Stimulated activated naive CD8-positive, alpha-beta T cell treated with anti-CD3 and anti-CD28 coated beads, Interleukin-15, Interleukin-2, amounts not matched to agents 100 ng/mL and 50 ng/mL, for 24 hours (primary cell): ENCODE results near the gene TAF11L2.
"Not testable (repeated sequence)": the region's sequence is repeated elsewhere in the genome, so short reads cannot be mapped to it uniquely, and the experiment has no call there.

Experiments used
- H3K27ac Mint-ChIP-seq: one replicate; pipeline ENCODE4 v1.8.0; 2021; ENCODE audit warnings: mild to moderate bottlenecking, mixed read lengths
- H3K27me3 Mint-ChIP-seq: one replicate; pipeline ENCODE4 v1.8.0; 2021; ENCODE audit warnings: mixed read lengths
- H3K36me3 Mint-ChIP-seq: one replicate; pipeline ENCODE4 v1.8.0; 2021; ENCODE audit warnings: low read depth, mixed read lengths
- H3K4me1 Mint-ChIP-seq: one replicate; pipeline ENCODE4 v1.8.0; 2021; ENCODE audit warnings: low read depth, mixed read lengths
- H3K4me3 Mint-ChIP-seq: one replicate; pipeline ENCODE4 v1.8.0; 2021; ENCODE audit warnings: mild to moderate bottlenecking, mixed read lengths
- H3K9me3 Mint-ChIP-seq: one replicate; pipeline ENCODE4 v1.8.0; 2021; ENCODE audit warnings: mixed read lengths

The TAF11L2 gene

DNA sequence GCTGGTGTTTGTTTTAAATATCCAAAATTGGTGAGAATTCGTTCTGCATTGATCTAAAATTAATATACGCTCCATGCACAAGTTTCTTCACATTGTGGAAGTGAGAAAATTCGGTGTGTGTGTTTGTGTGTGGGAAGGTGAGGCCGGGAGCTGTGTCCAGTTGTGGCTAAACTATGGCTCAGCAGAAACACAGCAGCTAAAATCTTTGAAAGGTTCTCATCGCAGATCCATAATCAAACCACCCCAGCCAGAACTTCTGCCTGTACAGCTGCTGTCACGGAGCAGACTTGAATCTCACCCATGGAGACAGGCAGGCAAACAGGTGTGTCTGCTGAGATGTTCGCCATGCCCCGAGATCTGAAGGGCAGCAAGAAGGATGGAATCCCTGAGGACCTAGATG, at the start of gene TAF11L2:
Gene TAF11L2, plus strand, starts transcription at position 301 of the 400 bp plus-strand sequence.
- not testable (repeated sequence) for H3K27ac Mint-ChIP-seq, H3K4me1 Mint-ChIP-seq, H3K27me3 Mint-ChIP-seq, H3K36me3 Mint-ChIP-seq, H3K9me3 Mint-ChIP-seq, H3K4me3 Mint-ChIP-seq

GRCh38 chr5:17448877-17449276, 49.2 kb upstream of the TAF11L2 start:
- no peaks in the 10 kb centered on the region for H3K4me1 Mint-ChIP-seq
- H3K36me3 Mint-ChIP-seq, result no peaks in the 10 kb centered on the region
- no peak overlapping the region for H3K4me3 Mint-ChIP-seq
- H3K27ac Mint-ChIP-seq, result no peak overlapping the region
- H3K27me3 Mint-ChIP-seq, result no peaks in the 10 kb centered on the region
- H3K9me3 Mint-ChIP-seq, result peaks cover 19% of the 10 kb centered on the region

DNA sequence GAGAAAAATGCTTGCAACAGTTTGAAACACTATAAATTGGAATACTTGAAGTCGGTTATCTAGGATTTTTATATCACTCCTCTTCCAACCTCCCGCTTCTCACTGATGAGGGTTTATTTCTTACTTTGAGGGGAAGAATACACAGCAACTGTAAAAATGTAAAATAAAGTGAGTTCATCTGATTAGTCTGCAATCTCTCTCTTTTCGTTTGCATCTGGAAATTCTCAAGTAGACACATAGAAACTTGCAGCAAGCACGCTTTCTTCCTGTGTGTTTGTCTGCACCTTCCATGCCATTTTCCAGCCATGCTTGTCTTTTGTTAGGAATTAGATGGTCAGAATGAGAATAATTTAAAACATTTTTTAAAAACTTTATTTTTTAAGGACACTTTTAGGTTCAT, 45.1 kb upstream of the TAF11L2 start:
- Mint-ChIP-seq H3K9me3 (peaks cover 27% of the 10 kb centered on the region), H3K4me3 (no peak overlapping the region), H3K27me3 (no peaks in the 10 kb centered on the region), H3K36me3 (no peaks in the 10 kb centered on the region), H3K27ac (no peak overlapping the region), H3K4me1 (no peaks in the 10 kb centered on the region)

DNA sequence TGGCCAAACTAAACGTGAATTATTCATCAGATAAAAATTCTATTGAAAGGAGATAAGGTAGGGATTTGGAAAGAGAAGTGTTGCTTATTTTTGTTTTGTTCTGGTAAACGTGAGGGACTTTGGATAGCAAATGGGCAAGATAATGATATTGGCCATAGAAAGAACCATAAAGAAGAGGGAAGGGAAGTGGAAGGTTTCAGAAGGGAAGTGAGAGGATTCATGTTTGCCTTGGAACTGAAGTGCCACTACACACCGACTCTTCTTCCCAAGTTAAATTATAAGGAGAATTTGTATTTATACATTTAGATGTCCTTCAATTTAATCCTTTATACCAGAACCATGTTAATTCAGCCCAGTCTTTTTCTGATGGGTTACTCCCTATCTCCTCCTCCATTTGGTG, 42.1 kb upstream of the TAF11L2 start:
- Mint-ChIP-seq H3K4me1 (no peaks in the 10 kb centered on the region), H3K36me3 (no peaks in the 10 kb centered on the region), H3K9me3 (peaks cover 28% of the 10 kb centered on the region), H3K27ac (no peak overlapping the region), H3K27me3 (no peaks in the 10 kb centered on the region), H3K4me3 (no peak overlapping the region)

- H3K4me1 Mint-ChIP-seq, result no peaks in the 10 kb centered on the region
- H3K9me3 Mint-ChIP-seq, result peaks cover 16% of the 10 kb centered on the region
- no peak overlapping the region for H3K4me3 Mint-ChIP-seq
- no peaks in the 10 kb centered on the region for H3K27me3 Mint-ChIP-seq
- H3K27ac Mint-ChIP-seq, result no peak overlapping the region
- no peaks in the 10 kb centered on the region for H3K36me3 Mint-ChIP-seq
These were observed 36.2 kb upstream of the TAF11L2 start for GRCh38 chr5:17461793-17462192.

DNA sequence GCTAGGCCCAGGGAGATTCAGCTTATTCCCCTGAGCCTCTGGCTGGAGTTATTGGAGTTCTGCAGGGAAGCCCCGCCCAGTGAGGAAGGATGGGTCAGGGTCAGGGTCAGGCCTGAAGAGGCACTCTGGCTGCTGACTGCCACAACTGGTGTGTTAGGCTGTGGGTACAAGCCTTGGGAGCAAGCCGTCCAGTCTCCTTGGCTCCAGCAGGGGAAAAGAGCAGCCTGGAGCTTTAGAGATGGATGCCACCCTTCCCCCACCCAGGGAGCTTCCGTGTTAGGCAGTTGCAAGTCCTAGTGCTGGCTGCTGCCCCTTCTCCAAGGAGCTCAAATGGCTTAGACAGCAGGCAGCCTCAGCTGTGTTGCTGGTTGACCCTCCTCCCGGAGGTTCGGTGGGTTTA, 34.4 kb upstream of the TAF11L2 start:
- peaks cover 20% of the 10 kb centered on the region for H3K9me3 Mint-ChIP-seq

DNA sequence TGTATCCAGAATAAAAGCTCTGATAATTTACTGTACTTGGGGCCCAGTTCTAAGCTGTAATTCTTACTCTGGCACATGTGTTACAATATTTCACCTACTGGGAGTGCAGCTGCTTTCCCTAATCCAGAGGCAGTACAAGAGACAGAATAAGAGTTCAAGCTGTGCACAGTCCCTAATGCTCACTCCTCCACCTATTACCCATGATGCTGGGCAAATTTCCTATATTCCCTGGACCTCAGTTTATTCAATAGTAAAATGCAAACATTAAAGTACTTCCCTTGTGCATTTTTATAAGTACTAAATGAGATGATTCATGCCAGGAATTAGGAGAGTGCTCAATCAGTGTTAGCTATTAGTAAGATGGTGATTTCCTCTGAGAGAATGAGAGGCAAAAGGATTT, 28.0 kb upstream of the TAF11L2 start:
- H3K27ac Mint-ChIP-seq, result no peak overlapping the region
- H3K9me3 Mint-ChIP-seq, result peaks cover 8% of the 10 kb centered on the region
- no peaks in the 10 kb centered on the region for H3K36me3 Mint-ChIP-seq
- H3K4me3 Mint-ChIP-seq, result no peak overlapping the region
- H3K27me3 Mint-ChIP-seq, result no peaks in the 10 kb centered on the region
- no peaks in the 10 kb centered on the region for H3K4me1 Mint-ChIP-seq

More for the DNA sequence above, 34.4 kb upstream of the TAF11L2 start:
- no peaks in the 10 kb centered on the region for H3K27me3 Mint-ChIP-seq
- no peak overlapping the region for H3K27ac Mint-ChIP-seq
- no peak overlapping the region for H3K4me3 Mint-ChIP-seq
- H3K4me1 Mint-ChIP-seq, result no peaks in the 10 kb centered on the region
- no peaks in the 10 kb centered on the region for H3K36me3 Mint-ChIP-seq

GRCh38 chr5:17475064-17475463, 23.0 kb upstream of the TAF11L2 start:
- H3K36me3 Mint-ChIP-seq, H3K27ac Mint-ChIP-seq, H3K27me3 Mint-ChIP-seq, H3K4me1 Mint-ChIP-seq, H3K9me3 Mint-ChIP-seq, H3K4me3 Mint-ChIP-seq: not testable (repeated sequence)

- no peaks in the 10 kb centered on the region for H3K9me3 Mint-ChIP-seq
- H3K4me3 Mint-ChIP-seq, result no peak overlapping the region
- no peaks in the 10 kb centered on the region for H3K36me3 Mint-ChIP-seq
- H3K27ac Mint-ChIP-seq, result no peak overlapping the region
- H3K27me3 Mint-ChIP-seq, result no peaks in the 10 kb centered on the region
- no peaks in the 10 kb centered on the region for H3K4me1 Mint-ChIP-seq
These were observed 21.0 kb upstream of the TAF11L2 start for GRCh38 chr5:17477043-17477442.

GRCh38 chr5:17477573-17478265, 20.3 kb upstream of the TAF11L2 start:
- Mint-ChIP-seq H3K4me3 (no peak overlapping the region), H3K27me3 (no peaks in the 10 kb centered on the region), H3K27ac (no peak overlapping the region), H3K36me3 (no peaks in the 10 kb centered on the region), H3K9me3 (no peaks in the 10 kb centered on the region), H3K4me1 (no peaks in the 10 kb centered on the region)

- Mint-ChIP-seq H3K27me3 (no peaks in the 10 kb centered on the region), H3K9me3 (peaks cover 2% of the 10 kb centered on the region), H3K4me3 (no peak overlapping the region), H3K4me1 (no peaks in the 10 kb centered on the region), H3K27ac (no peak overlapping the region), H3K36me3 (no peaks in the 10 kb centered on the region)
These were observed 16.7 kb upstream of the TAF11L2 start for GRCh38 chr5:17481378-17481777.

GRCh38 chr5:17482790-17483189, 15.2 kb upstream of the TAF11L2 start:
- no peak overlapping the region for H3K4me3 Mint-ChIP-seq
- H3K36me3 Mint-ChIP-seq, result no peaks in the 10 kb centered on the region
- no peak overlapping the region for H3K27ac Mint-ChIP-seq
- no peaks in the 10 kb centered on the region for H3K4me1 Mint-ChIP-seq
- peaks cover 2% of the 10 kb centered on the region for H3K9me3 Mint-ChIP-seq
- H3K27me3 Mint-ChIP-seq, result no peaks in the 10 kb centered on the region

GRCh38 chr5:17486464-17487173, 11.4 kb upstream of the TAF11L2 start:
- H3K9me3 Mint-ChIP-seq, H3K4me1 Mint-ChIP-seq, H3K27ac Mint-ChIP-seq, H3K4me3 Mint-ChIP-seq, H3K27me3 Mint-ChIP-seq, H3K36me3 Mint-ChIP-seq: not testable (repeated sequence)

DNA sequence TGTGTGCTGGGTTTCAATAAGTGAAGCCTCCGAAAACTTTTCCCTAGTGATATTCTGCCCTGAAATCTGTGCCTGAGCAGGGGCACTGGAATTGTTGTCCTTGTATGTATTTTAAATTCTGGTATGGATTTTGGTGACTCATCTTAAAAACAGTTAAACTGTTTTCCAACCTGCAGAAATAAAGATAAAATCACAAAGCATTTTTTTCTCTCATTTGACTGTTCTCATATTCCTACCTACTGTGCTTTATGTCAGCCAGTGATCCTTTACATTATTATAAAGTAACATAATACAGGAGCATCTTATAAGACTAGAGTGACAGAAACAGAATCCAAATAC, 10.9 kb upstream of the TAF11L2 start:
- H3K27ac Mint-ChIP-seq, result no peak overlapping the region
- no peak overlapping the region for H3K4me3 Mint-ChIP-seq
- H3K27me3 Mint-ChIP-seq, result no peaks in the 10 kb centered on the region
- H3K9me3 Mint-ChIP-seq, result peaks cover 2% of the 10 kb centered on the region
- no peaks in the 10 kb centered on the region for H3K4me1 Mint-ChIP-seq
- no peaks in the 10 kb centered on the region for H3K36me3 Mint-ChIP-seq

- H3K4me1 Mint-ChIP-seq, H3K27ac Mint-ChIP-seq, H3K4me3 Mint-ChIP-seq, H3K36me3 Mint-ChIP-seq, H3K27me3 Mint-ChIP-seq: not testable (repeated sequence)
- H3K9me3 Mint-ChIP-seq, result peaks cover 10% of the 10 kb centered on the region
These were observed 6.8 kb upstream of the TAF11L2 start for GRCh38 chr5:17491257-17491656.

- H3K27me3 Mint-ChIP-seq, result peaks cover 4% of the 10 kb centered on the region
- peaks cover 10% of the 10 kb centered on the region for H3K9me3 Mint-ChIP-seq
- H3K27ac Mint-ChIP-seq, result no peak overlapping the region
- no peak overlapping the region for H3K4me3 Mint-ChIP-seq
- no peaks in the 10 kb centered on the region for H3K36me3 Mint-ChIP-seq
- no peaks in the 10 kb centered on the region for H3K4me1 Mint-ChIP-seq
These were observed 5.3 kb upstream of the TAF11L2 start for GRCh38 chr5:17492770-17493169.
